ENCODE results near the gene ATP6V0B.

DNA sequence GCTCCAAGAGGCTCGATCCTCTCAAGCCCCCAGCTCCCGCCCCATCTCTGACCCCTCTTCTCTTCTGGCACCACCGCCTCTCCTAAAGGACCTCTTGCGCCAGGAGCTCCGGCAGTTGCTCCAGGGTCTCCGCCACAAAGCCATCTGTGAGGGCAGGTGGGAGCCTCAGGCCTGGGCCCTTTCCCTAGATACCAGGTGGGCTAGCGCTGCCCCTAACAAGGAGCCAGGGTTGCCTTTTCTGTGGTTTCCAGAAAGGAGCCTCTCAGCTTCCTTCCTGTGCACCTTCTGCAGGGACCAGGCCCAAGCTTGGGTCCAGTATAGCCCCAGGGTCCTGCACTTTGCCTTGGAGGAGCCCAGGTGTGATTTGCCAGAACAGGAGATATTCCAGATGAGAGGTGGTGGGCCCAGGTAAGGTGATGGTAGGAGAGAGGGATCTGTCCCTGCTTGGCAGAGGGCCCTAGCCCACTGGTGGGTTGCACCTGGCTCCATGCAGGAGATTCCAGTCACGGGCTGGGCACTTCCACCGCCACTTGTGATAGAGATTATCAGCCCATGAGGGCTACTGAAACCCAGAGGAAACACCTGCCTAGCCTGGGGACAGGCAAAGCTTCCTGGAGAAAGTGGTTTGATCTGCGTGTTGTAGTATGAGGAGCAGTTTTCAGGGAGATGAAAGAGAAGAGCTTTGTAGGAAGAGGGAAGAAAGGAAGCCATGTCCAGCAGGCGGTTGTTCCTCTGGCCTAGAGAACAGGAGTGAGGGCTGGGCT, 17.7 kb downstream of the ATP6V0B start:
- TF ChIP-seq, protein P1, sequence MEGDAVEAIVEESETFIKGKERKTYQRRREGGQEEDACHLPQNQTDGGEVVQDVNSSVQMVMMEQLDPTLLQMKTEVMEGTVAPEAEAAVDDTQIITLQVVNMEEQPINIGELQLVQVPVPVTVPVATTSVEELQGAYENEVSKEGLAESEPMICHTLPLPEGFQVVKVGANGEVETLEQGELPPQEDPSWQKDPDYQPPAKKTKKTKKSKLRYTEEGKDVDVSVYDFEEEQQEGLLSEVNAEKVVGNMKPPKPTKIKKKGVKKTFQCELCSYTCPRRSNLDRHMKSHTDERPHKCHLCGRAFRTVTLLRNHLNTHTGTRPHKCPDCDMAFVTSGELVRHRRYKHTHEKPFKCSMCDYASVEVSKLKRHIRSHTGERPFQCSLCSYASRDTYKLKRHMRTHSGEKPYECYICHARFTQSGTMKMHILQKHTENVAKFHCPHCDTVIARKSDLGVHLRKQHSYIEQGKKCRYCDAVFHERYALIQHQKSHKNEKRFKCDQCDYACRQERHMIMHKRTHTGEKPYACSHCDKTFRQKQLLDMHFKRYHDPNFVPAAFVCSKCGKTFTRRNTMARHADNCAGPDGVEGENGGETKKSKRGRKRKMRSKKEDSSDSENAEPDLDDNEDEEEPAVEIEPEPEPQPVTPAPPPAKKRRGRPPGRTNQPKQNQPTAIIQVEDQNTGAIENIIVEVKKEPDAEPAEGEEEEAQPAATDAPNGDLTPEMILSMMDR (conservative IDR thresholded peaks at IDR 0.05), result no peak
- no peak for TF ChIP-seq ZFX (IDR thresholded peaks at IDR 0.05)

All from C4-2B (cell line).